Adrenal gland (tissue), 5 donors: Measurements from ENCODE around the gene ERICH2.

Source experiments
- CTCF ChIP-seq, 6 experiments: fragments of 450-650 bp in 4 of 6; fragments of 200-600 bp in 2 of 6; sonication (generic) in 1 of 6; IDR thresholded peaks; 1 replicate in 5 of 6; 2 replicates in 1 of 6; pipeline versions ENCODE4 v1.5.1 to v1.8.0; 2016 to 2021; ENCODE audit warnings: antibody characterized with exemption in 6 of 6, mild to moderate bottlenecking in 2 of 6, moderate library complexity in 1 of 6
- POLR2A ChIP-seq, 2 donors: fragments of 450-650 bp; IDR thresholded peaks; one replicate each; pipeline ENCODE4 v1.6.1; 2017; ENCODE audit warnings: antibody characterized with exemption in 2 of 2, mild to moderate bottlenecking in 2 of 2, moderate library complexity in 1 of 2
- donor health status: DM: no; HTN: no; CAD: no.

- TF ChIP-seq CTCF (IDR thresholded peaks at IDR 0.05) (no peak), POLR2A (IDR thresholded peaks at IDR 0.05) (no peak)
Observed at GRCh38 chr2:170817093-170818035, 47.2 kb downstream of the ERICH2 start.
